Posterior cingulate gyrus (tissue), 11 donors: Measurements from ENCODE around the gene PIK3R2.

Source experiments
- DNase-seq, 10 donors: peaks; one replicate each; pipeline versions ENCODE4 v3.0.0 to v3.0.0-alpha.2; 2020 to 2021; ENCODE audit warnings: mixed read lengths in 3 of 10
- intact Hi-C: fragments of 100-400 bp; cut with DNase I; formaldehyde crosslinking; loops from one replicate; pipeline ENCODE4 v1.15.1; 2023

PIK3R2 gene

GRCh38 chr19:18167975-18168645 is 15.1 kb downstream of the PIK3R2 start:
- intact Hi-C loops, result no loop called here
- DNase-seq, result peak in 5 of 10 donors; percentile 32 to 91 (median 48)

DNA sequence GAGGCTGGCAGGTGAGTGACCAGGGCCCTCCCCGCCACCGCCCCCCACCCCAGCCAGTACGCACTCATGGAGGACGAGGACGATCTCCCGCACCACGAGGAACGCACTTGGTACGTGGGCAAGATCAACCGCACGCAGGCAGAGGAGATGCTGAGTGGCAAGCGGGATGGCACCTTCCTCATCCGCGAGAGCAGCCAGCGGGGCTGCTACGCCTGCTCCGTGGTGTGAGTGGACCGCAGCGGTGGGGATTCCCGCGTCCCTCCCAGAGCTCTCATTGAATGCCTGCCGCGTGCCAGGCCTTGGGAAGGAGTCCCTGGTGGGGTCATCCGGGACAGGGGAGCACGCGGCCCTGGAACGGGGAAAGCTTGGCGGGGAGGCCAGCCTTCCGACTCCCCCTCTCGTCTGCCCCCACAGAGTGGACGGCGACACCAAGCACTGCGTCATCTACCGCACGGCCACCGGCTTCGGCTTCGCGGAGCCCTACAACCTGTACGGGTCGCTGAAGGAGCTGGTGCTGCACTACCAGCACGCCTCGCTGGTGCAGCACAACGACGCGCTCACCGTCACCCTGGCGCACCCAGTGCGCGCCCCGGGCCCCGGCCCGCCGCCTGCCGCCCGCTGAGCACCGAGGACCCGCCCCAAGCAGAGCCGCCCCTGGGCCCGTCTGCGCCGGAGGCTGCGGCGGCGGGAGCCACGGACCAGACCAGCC is 15.9 kb downstream of the PIK3R2 start:
- intact Hi-C loops, result no loop called here

DNA sequence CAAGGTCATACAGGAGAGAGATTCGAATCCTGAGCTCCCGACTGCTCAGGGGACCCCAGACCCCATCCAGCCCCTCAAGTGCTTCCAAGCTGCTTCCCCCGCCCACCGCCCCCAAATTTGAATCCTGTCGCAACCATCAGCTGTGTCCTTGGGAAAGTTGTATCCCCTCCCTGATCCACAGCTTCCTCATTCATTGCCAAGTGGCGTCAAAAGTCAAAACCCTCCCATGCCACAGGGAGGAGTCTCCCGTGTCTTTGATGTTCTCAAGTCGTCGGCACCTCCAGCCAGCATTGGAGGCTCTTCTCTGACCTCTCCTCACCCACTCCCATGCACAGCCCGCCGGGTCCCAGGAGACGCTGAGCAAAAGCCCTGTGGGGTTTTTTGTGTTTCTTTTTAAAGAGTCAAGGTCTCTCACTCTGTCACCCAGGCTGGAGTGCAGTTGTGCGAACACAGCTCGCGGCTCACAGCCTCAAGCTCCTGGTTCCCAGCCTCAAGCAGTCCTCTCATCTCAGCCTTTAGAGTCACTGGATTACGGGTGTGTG is 17.8 kb downstream of the PIK3R2 start:
- intact Hi-C loops, result no loop called here
- DNase-seq, result peak in 2 of 10 donors; percentile 59 to 84

More for the DNA sequence above, 15.9 kb downstream of the PIK3R2 start:
- no peak for DNase-seq

- DNase-seq, result no peak
- intact Hi-C loops, result no loop called here
These were observed 18.8 kb downstream of the PIK3R2 start for GRCh38 chr19:18171605-18172327.

GRCh38 chr19:18172331-18173053 is 19.5 kb downstream of the PIK3R2 start:
- intact Hi-C loops, result no loop called here
- peak in 1 of 10 donors; percentile 72 for DNase-seq

- DNase-seq, result peak in 1 of 10 donors; percentile 74
- intact Hi-C loops, result no loop called here
These were observed 20.1 kb downstream of the PIK3R2 start for GRCh38 chr19:18173054-18173571.

GRCh38 chr19:18173572-18174288 is 20.8 kb downstream of the PIK3R2 start, which contains the start of gene IFI30:
Gene IFI30 (plus strand): TSS chr19:18173813. CDS start chr19:18173842, 29 bp downstream.
- intact Hi-C loops, result no loop called here
- peak in 3 of 10 donors; percentile 31 to 90 (median 83) for DNase-seq

DNA sequence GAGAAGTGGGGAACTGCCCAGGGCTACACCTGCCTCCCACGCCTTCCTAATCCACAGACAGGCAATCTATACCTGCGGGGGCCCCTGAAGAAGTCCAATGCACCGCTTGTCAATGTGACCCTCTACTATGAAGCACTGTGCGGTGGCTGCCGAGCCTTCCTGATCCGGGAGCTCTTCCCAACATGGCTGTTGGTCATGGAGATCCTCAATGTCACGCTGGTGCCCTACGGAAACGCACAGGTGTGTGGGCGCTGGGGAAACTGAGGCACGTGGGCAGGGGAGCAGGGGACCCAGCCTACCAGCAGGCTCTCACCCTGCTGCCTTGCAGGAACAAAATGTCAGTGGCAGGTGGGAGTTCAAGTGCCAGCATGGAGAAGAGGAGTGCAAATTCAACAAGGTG is 22.0 kb downstream of the PIK3R2 start:
- DNase-seq, result peak in 1 of 10 donors; percentile 66
- intact Hi-C loops, result no loop called here

GRCh38 chr19:18176367-18177310 is 23.7 kb downstream of the PIK3R2 start:
- peak in 1 of 10 donors; percentile 75 for DNase-seq
- intact Hi-C loops, result no loop called here

- intact Hi-C loops, result no loop called here
These were observed 27.0 kb downstream of the PIK3R2 start for GRCh38 chr19:18179957-18180356.

DNA sequence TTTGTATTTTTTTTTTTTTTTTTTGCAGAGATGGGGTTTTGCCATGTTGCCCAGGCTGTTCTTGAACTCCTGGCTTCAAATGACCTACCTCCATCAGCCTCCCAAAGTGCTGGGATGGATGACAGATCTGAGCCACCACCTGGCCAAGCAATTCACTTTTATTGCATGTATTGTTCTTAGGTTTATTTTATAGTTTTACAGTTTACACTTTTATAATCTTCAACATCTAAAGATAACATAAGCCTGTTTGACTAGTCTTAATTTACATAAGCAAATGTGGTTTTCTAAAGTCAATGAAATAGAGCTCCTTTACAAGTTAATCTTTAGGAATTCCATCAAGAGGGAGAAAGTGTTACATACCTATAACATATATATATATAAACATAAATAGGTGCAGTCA is 30.6 kb downstream of the PIK3R2 start:
- intact Hi-C loops, result no loop called here

More at GRCh38 chr19:18179957-18180356, 27.0 kb downstream of the PIK3R2 start:
- no peak for DNase-seq

DNA sequence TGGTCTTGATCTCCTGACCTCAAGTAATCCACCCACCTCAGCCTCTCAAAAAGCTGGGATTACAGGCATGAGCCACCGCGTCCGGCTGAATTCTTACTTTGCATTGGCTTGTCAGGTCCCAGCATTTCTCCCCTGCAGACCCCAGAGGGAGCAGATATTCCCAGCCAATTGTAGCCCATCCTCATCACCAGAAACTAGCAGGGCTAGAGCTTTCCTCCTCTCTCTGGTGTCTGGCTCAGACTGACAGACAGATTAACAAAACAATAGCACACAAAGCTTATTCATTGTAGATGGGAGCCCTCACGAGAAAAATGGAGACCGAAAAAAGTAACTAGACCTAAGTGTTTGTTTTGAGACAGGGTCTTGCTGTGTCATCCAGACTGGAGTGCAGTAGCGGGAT is 32.6 kb downstream of the PIK3R2 start:
- intact Hi-C loops, result no loop called here
- DNase-seq, result no peak

More for the DNA sequence above, 30.6 kb downstream of the PIK3R2 start:
- no peak for DNase-seq

GRCh38 chr19:18190278-18190677 is 37.3 kb downstream of the PIK3R2 start:
- intact Hi-C loops, result loop anchor here (5.0 kb wide), 2 partner anchors 33 to 137 kb away; no protein-coding TSS in a partner anchor
- DNase-seq, result no peak

- DNase-seq, result no peak
- intact Hi-C loops, result loop anchor here (5.0 kb wide), 2 partner anchors 34 to 136 kb away; no protein-coding TSS in a partner anchor
These were observed 38.7 kb downstream of the PIK3R2 start for GRCh38 chr19:18191640-18192062.

DNA sequence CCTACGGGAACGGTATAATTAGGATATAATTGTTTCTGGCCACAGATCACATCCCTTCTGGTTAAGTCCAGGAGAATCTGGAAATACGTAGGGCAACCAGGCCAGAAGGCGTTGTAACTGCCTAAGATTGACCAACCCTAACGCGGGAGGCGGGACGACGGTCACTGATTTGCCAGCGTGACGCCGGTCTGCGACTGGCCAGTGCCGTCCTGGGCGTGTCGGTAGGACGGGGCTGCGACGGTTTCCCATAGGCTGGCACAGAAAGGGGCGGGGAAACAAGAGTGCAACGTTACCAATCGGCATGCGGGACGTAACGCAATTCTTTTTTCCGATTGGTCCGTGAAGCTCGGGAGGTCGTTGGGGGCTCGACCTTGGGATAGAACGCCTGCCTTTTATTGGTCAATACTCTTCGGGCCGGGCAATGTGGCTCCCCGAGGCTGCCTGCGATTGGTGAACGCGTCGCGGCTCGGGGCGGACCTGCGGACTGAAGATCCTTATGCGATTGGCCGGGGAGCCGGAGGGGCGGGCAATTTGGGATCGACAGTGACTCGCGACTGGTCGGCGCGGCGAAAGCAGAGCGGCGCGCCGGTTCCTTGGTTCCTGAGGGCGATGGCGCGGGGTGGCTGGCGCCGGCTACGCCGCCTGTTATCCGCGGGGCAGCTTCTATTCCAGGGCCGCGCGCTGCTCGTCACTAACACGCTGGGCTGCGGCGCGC is 39.9 kb downstream of the PIK3R2 start, which contains the start of gene MPV17L2:
TSS of gene MPV17L2 (plus strand) at position 546 of the 715 bp plus-strand sequence. CDS start at position 610, 64 bp downstream.
- DNase-seq, result peak; percentile 100
- intact Hi-C loops, result loop anchor here (5.0 kb wide), 2 partner anchors 36 to 134 kb away; no protein-coding TSS in a partner anchor

GRCh38 chr19:18193388-18194180 is 40.6 kb downstream of the PIK3R2 start:
- DNase-seq, result no peak
- intact Hi-C loops, result loop anchor here (5.0 kb wide), 2 partner anchors 36 to 134 kb away; no protein-coding TSS in a partner anchor
